K562 (cell line): ENCODE results near the gene LTBR. TPM values are rescaled to one million over a fixed set of nuclear protein-coding genes. Genes with fewer than 3 reads are reported as not detected.

Experiments
- ARID1B ChIP-seq: fragments of 450-650 bp; IDR thresholded peaks from 2 replicates; pipeline ENCODE4 v1.6.1; 2016; ENCODE audit warnings: antibody characterized with exemption, mild to moderate bottlenecking, inconsistent platforms
- CC2D1A ChIP-seq: fragments of 450-650 bp; IDR thresholded peaks from 2 replicates; pipeline ENCODE4 v1.6.1; 2017; ENCODE audit warnings: mild to moderate bottlenecking
- CTCFL ChIP-seq: IDR thresholded peaks from 2 replicates; pipeline ENCODE4 v1.6.1; 2011; ENCODE audit warnings: borderline replicate concordance, low read depth, mild to moderate bottlenecking, moderate library complexity, low read length; ENCODE audit not compliant: insufficient read depth, poor library complexity, severe bottlenecking
- EP300 ChIP-seq: IDR thresholded peaks from 2 replicates; pipeline ENCODE4 v1.6.1; 2012; ENCODE audit warnings: low read length, improper control_type of control experiment
- HES1 ChIP-seq: fragments of 450-650 bp; IDR thresholded peaks from 2 replicates; pipeline ENCODE4 v1.6.1; 2016; ENCODE audit warnings: low read depth, mild to moderate bottlenecking, moderate library complexity
- KDM5B ChIP-seq: fragments of 200-600 bp; sonication (generic); IDR thresholded peaks from 2 replicates; pipeline ENCODE4 v1.6.1; 2012; ENCODE audit warnings: low read depth, mild to moderate bottlenecking, moderate library complexity, low read length, control low read depth, inconsistent platforms; ENCODE audit not compliant: insufficient replicate concordance
- MAX ChIP-seq: sonication (generic); formaldehyde crosslinking; IDR thresholded peaks from 2 replicates; pipeline ENCODE4 v1.9.0; 2022; ENCODE audit warnings: mild to moderate bottlenecking, missing genetic modification reagents
- NCOA1 ChIP-seq: fragments of 450-650 bp; IDR thresholded peaks from 2 replicates; pipeline ENCODE4 v1.6.1; 2016; ENCODE audit warnings: low read depth
- NR0B1 ChIP-seq: fragments of 450-650 bp; IDR thresholded peaks from one replicate; pipeline ENCODE4 v1.6.1; 2018; ENCODE audit warnings: mild to moderate bottlenecking, moderate library complexity; ENCODE audit not compliant: partially characterized antibody
- PTTG1 ChIP-seq: fragments of 450-650 bp; IDR thresholded peaks from 2 replicates; pipeline ENCODE4 v1.6.1; 2016; ENCODE audit warnings: low read depth, mild to moderate bottlenecking, missing genetic modification characterization, missing compliant biosample characterization
- RAD51 ChIP-seq: fragments of 450-650 bp; IDR thresholded peaks from 2 replicates; pipeline ENCODE4 v1.7.1; 2016; ENCODE audit warnings: low read depth, mild to moderate bottlenecking, borderline replicate concordance
- RNF2 ChIP-seq: sonication (generic); IDR thresholded peaks from 2 replicates; pipeline ENCODE4 v1.6.1; 2016
- SMARCC2 ChIP-seq: fragments of 450-650 bp; IDR thresholded peaks from 2 replicates; pipeline ENCODE4 v1.6.1; 2017; ENCODE audit warnings: antibody characterized with exemption, moderate library complexity, mild to moderate bottlenecking, low read depth
- STAT5A ChIP-seq: IDR thresholded peaks from 2 replicates; pipeline ENCODE4 v1.6.1; 2012; ENCODE audit warnings: low read length, inconsistent platforms, borderline replicate concordance
- THAP7 ChIP-seq: fragments of 250-450 bp; sonication (Bioruptor Pico); IDR thresholded peaks from 2 replicates; pipeline ENCODE4 v1.5.0; 2021
- TRIM24 ChIP-seq, 2 experiments: fragments of 450-650 bp; IDR thresholded peaks; 2 replicates each; pipeline ENCODE4 v1.6.1; 2016
- TSC22D4 ChIP-seq: fragments of 450-650 bp; IDR thresholded peaks from 2 replicates; pipeline ENCODE4 v1.6.1; 2016; ENCODE audit warnings: missing genetic modification characterization, missing biosample characterization, control low read depth
- ZC3H8 ChIP-seq: fragments of 450-650 bp; IDR thresholded peaks from 2 replicates; pipeline ENCODE4 v1.6.1; 2017
- ZNF449 ChIP-seq: fragments of 250-450 bp; sonication (Bioruptor Pico); IDR thresholded peaks from 2 replicates; pipeline ENCODE4 v1.8.0; 2022; ENCODE audit warnings: moderate library complexity, mild to moderate bottlenecking, inconsistent platforms
- ZNF740 ChIP-seq, 3 experiments: fragments of 200-800 bp in 1 of 3; sonication (Bioruptor generic) in 1 of 3; sonication (generic) in 1 of 3; formaldehyde crosslinking in 1 of 3; IDR thresholded peaks; 2 replicates each; pipeline versions ENCODE4 v1.6.1 to v1.8.0; 2016 to 2022; ENCODE audit warnings: mild to moderate bottlenecking in 2 of 3, missing compliant biosample characterization in 2 of 3, missing genetic modification characterization in 2 of 3, missing genetic modification reagents in 1 of 3
- ZNF830 ChIP-seq: fragments of 250-450 bp; sonication (Bioruptor Pico); IDR thresholded peaks from 2 replicates; pipeline ENCODE4 v1.5.0; 2021; ENCODE audit warnings: mild to moderate bottlenecking
- polyA plus RNA-seq, 8 experiments: library from polyadenylated mRNA; depleted of rRNA in 4 of 8; stranded (reverse) in 5 of 8; unstranded in 3 of 8; fragments of >200 nt; fragmentation: Nextera tagmentation in 2 of 8; fragmentation: Illumina TruSeq in 1 of 8; extraction: Ambion mirVana in 2 of 8; extraction: Trizol in 1 of 8; gene quantifications; 2 replicates each; pipeline versions ENCODE4 v1.2.1 to v1.2.3, GENCODE V29; 2011 to 2014; ENCODE audit warnings: inconsistent platforms in 1 of 8, missing spikeins in 1 of 8
- total RNA-seq, 7 experiments: library from RNA; depleted of rRNA in 6 of 7; stranded (reverse); fragments of >200 nt in 6 of 7; fragmentation: Illumina TruSeq in 2 of 7; extraction: Trizol in 2 of 7; gene quantifications; 2 replicates each; pipeline versions ENCODE4 v1.2.1 to v1.2.3, GENCODE V29; 2011 to 2021; ENCODE audit warnings: low replicate concordance in 1 of 7

LTBR gene
- total and polyA plus RNA-seq, 9 of the 15 experiments (the other 6 are each of a cell fraction or from before 2014, with no cell fraction given): 0.96 to 69.0 (median 35.3) TPM

GRCh38 chr12:6345319-6346091 lies 38.5 kb upstream of the LTBR start (continued):
- no peak for TF ChIP-seq NR0B1
- peak; percentile 93 for TF ChIP-seq EP300
- TF ChIP-seq NCOA1: peak; percentile 86
- TF ChIP-seq ZC3H8: no peak
- TF ChIP-seq TSC22D4: no peak
- TF ChIP-seq PTTG1 (tag): no peak
- TF ChIP-seq ZNF830 (CRISPR knock-in tag): no peak
- no peak for TF ChIP-seq RAD51
- TF ChIP-seq RNF2: peak; percentile 63; the same call in 1 of the 2 replicates
- TF ChIP-seq MAX (CRISPR knock-in tag): no peak
- TF ChIP-seq TRIM24 (IDR thresholded peaks at IDR 0.05): peak; percentile 77 to 80
- peak; percentile 96 for TF ChIP-seq SMARCC2
- peak; percentile 89 for TF ChIP-seq HES1
- no peak for TF ChIP-seq KDM5B
- TF ChIP-seq ZNF740 (CRISPR knock-in tag; IDR thresholded peaks at IDR 0.05): no peak
- no peak for TF ChIP-seq ZNF740 (tag; IDR thresholded peaks at IDR 0.05)
- no peak for TF ChIP-seq THAP7 (CRISPR knock-in tag)
- TF ChIP-seq ZNF449 (CRISPR knock-in tag): no peak
- peak; percentile 62; the same call in 1 of the 2 replicates for TF ChIP-seq CC2D1A
- no peak for TF ChIP-seq CTCFL
- TF ChIP-seq ARID1B: peak; percentile 96
- peak; percentile 78 for TF ChIP-seq STAT5A
